ENCODE data around the gene XPR1.

XPR1 gene

GRCh38 chr1:180932378-180932777 lies 300.6 kb downstream of the XPR1 start:
- DNase-seq (ENCODE audit: low read depth), result no peak

DNA sequence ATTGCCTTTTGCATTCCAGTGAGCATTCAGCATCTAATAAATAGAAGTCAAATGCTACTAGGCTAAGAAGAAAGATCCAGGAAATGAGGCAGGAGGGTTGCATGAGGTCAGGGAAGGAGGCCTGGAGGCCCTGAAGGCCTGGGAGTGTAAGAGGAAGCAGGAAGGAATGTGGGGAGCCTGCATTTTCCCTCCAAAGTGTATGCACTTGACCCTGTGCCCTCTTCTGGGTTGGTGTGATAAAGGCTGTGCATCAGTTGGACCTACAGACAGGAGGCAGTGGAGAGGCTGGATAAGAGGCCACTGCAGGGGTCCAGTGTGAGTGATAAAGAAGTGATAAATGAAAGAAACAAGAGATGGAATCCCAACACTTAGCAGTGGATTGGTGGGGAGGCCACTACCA lies 301.3 kb downstream of the XPR1 start:
- DNase-seq (ENCODE audit: low read depth), result no peak

- DNase-seq (ENCODE audit: low read depth), result no peak
These were observed 302.7 kb downstream of the XPR1 start for GRCh38 chr1:180934563-180934962.

- DNase-seq (ENCODE audit: low read depth), result no peak
These were observed 303.7 kb downstream of the XPR1 start for GRCh38 chr1:180935326-180936109.

DNA sequence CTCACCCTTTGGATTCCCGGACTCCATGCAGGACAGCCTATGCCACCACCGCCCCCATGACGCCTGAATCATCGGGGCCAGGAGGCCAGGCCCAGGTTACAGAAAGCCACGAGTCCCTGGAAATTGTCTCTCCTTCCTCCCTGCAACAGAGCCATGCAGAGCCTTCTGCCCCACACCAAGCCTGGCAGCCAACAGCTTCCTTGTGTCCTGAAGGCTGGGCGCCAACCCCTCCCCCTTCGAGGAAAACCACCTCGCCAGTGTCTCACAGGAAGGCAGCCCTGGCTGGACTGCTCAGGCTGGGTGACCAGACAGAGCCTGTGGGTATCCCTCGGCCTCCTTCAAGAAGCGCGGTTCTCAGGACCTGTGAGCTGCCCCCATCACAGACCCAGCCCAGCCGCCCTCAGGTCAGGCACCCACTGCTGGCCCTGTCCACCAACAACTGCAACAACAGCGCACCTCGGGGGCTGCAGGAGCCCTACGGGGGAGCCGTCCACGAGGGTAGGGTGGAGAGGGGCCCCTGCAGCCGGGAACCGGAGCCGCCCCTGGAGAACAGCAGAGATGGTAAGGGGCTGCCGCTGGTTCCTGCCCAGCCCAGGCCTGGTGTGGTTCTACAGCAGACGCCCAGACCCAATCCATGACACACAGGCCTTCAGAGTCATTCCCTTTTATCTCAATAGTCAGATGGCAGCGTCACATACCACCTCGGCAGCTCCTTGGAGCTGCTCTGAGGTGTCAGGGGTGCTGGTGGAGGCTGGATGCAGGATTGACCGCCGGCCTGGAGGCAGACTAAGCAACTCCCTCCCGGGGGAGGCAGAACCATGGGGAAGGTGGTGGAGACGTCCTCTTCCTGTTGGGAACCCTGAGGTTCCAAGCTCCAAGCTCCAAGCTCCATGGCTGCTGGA lies 304.5 kb downstream of the XPR1 start:
- no peak for DNase-seq (ENCODE audit: low read depth)

GRCh38 chr1:180937012-180937372 lies 305.2 kb downstream of the XPR1 start:
- no peak for DNase-seq (ENCODE audit: low read depth)

- DNase-seq (ENCODE audit: low read depth), result no peak
These were observed 305.9 kb downstream of the XPR1 start for GRCh38 chr1:180937624-180938225.

DNA sequence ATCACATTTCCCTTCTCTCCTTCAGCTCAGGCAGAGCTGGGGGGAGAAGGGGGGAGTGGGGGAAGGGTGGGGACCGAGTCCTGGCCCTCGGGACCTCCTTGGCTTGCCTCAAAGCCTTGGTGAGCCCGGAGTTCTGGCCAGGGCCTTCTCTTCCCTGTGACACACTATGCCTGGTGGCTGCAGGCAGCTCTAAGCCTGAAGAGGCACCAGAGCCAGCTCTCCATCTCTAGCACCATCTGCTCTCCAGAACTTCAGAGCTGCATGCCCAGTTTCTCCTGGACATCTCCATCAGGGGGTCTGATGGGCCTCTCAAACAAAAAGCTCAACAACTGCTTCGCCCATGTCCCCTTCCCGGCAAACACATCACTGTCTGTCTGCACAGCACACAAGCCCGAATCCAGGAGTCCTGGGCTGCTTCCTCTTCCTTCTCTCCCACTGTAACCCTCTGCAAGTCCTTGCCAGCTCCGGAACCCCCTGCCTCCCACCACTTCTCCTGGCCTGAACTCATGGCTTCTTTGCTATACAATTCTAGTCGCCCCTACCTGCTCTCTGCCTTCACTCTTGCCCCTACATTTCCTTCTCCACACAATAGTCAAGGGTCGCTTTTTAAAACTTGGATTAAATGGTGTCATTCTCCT lies 307.4 kb downstream of the XPR1 start:
- no peak for DNase-seq (ENCODE audit: low read depth)

- no peak for DNase-seq (ENCODE audit: low read depth)
These were observed 307.9 kb downstream of the XPR1 start for GRCh38 chr1:180939711-180940103.

Measured in activated T-cell treated with anti-CD3 and anti-CD28 coated beads for 24 hours (primary cell).